Activated naive CD4-positive, alpha-beta T cell treated with Interleukin-2 at 50 U/mL for 16 hours (primary cell): ENCODE results near the gene TSPAN13.
"Not testable (repeated sequence)": the region's sequence is repeated elsewhere in the genome, so short reads cannot be mapped to it uniquely, and the experiment has no call there.

ENCODE experiments used
- DNase-seq: peaks from one replicate; pipeline ENCODE4 v3.0.0-alpha.2; 2020

The TSPAN13 gene

GRCh38 chr7:16741676-16742075 is 11.9 kb upstream of the TSPAN13 start:
- no peak for DNase-seq

- DNase-seq = no peak
These were observed 11.0 kb upstream of the TSPAN13 start for GRCh38 chr7:16742547-16742946.

GRCh38 chr7:16743236-16743635 is 10.3 kb upstream of the TSPAN13 start:
- no peak for DNase-seq

- no peak for DNase-seq
These were observed 8.9 kb upstream of the TSPAN13 start for GRCh38 chr7:16744518-16745250.

- DNase-seq = no peak
These were observed 7.9 kb upstream of the TSPAN13 start for GRCh38 chr7:16745645-16746044.

GRCh38 chr7:16747102-16747501 is 6.5 kb upstream of the TSPAN13 start:
- no peak for DNase-seq

- DNase-seq = peak; percentile 3
These were observed 639 bp downstream of the TSPAN13 start for GRCh38 chr7:16753932-16754855.

GRCh38 chr7:16754856-16755317 is 1.3 kb downstream of the TSPAN13 start:
- DNase-seq = no peak

- no peak for DNase-seq
These were observed 1.8 kb downstream of the TSPAN13 start for GRCh38 chr7:16755397-16755796.

GRCh38 chr7:16758036-16758435 is 4.5 kb downstream of the TSPAN13 start:
- DNase-seq = no peak

GRCh38 chr7:16758631-16759611 is 5.4 kb downstream of the TSPAN13 start:
- no peak for DNase-seq

GRCh38 chr7:16759840-16760239 is 6.3 kb downstream of the TSPAN13 start:
- DNase-seq = no peak

- no peak for DNase-seq
These were observed 8.6 kb downstream of the TSPAN13 start for GRCh38 chr7:16762177-16762576.

- no peak for DNase-seq
These were observed 11.4 kb downstream of the TSPAN13 start for GRCh38 chr7:16764942-16765341.

- no peak for DNase-seq
These were observed 11.9 kb downstream of the TSPAN13 start for GRCh38 chr7:16765436-16765859.

- not testable (repeated sequence) for DNase-seq
These were observed 16.4 kb downstream of the TSPAN13 start for GRCh38 chr7:16769994-16770393.

GRCh38 chr7:16770657-16771329 is 17.2 kb downstream of the TSPAN13 start:
- DNase-seq = no peak

GRCh38 chr7:16773326-16773725 is 19.8 kb downstream of the TSPAN13 start:
- DNase-seq = no peak

GRCh38 chr7:16773884-16774283 is 20.3 kb downstream of the TSPAN13 start:
- no peak for DNase-seq

- no peak for DNase-seq
These were observed 20.7 kb downstream of the TSPAN13 start for GRCh38 chr7:16774294-16774693.

GRCh38 chr7:16774986-16775385 is 21.4 kb downstream of the TSPAN13 start:
- no peak for DNase-seq

- DNase-seq = no peak
These were observed 22.5 kb downstream of the TSPAN13 start for GRCh38 chr7:16776053-16776452.
